Activated naive CD4-positive, alpha-beta T cell (primary cell): ENCODE results near the gene DLEU7.

Experiments used
- DNase-seq, 4 experiments: peaks; one replicate each; lab custom pipeline; 2025; lab: John Stamatoyannopoulos, UW

DLEU7 gene

DNA sequence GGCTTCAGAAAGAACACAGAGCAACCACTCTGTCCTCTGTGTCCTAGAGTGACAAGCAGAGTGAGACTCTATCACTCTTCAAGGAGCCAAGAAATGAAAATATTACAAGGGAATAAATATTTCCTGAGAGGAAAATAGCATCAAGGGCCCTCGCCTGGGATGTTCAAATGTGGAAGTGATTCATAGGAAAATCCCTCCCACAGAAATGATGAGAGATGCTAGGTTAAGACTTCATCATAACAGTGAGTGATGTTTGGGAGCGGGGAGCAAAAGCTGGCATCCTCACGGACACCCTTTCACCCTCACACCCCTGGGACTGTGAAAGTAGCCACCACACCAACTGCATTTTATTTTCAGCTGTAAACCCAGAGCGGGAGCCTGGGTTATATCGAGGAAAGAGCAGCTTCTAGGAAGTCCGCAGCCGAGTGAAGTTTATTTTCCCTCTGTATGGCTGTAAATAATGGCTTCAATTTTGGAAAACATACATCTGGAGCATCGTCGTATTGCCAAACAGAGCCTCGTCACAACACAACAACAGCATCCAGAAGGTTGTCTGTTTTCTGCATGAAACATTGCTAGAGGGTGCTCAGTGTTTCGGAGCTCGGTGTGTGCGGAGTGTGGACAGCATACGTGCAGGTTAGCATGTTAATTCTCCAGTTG is 54.8 kb downstream of the DLEU7 start:
- no peak for DNase-seq

DNA sequence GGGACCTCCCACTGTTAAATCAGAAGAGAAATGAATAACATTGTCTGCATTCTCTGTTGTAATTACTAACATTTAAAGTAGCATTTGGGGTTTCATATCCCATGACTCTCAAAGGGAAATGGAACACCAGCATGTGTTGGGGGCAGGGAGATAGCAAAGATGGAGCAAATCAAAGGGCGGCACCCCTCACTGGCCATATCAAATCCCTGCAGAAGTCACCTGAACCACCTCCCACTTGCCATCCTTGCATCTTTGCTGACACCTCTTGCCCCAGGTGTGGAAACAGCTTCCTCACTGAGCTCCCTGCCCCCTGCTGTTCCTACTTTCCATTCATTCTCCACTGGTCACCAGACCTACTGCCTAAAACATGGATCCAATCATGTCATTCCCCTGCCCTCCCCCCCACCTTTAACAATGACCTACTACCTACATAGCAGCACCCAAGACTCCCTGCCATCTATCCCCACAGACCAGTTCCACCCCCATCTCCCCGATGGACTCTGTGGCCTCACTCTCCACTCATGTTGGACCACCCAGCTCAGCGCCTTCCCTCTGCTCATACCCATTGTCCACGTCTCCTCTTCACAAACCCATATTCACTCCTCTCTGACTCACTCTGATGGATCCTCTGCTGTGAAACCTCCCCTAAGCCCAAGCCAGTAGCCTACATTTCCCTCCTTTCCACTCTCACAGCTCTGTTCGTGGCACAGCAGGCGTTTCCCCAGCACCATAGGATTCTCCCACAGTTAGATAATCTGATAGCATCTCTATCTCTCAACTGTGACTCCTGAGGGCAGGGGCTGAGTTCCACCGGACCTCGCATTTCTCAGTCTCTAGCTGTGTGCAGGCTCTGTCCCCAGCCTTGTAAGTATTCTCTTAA is 55.9 kb downstream of the DLEU7 start:
- no peak for DNase-seq

- DNase-seq, result no peak
Observed at GRCh38 chr13:50783717-50784290, 59.7 kb downstream of the DLEU7 start.

DNA sequence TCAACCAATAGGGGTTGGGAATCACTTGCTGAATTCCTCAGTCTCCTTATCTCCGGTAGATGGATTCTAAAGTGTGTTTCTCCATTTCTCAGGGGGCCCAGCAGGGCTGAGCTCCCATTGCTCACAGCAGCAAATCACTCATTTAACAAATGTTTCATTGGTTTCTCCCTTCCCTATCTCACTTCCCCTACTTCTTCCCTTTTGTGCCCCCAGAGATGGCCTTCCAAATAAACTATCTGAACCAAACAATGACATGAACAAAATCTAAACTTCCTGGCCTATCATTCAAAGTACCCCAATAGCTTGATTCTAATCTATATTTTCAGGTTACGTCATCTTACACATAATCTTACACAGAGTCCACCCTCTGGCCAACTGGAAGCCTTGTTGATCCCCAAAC is 60.4 kb downstream of the DLEU7 start:
- no peak for DNase-seq

GRCh38 chr13:50780201-50781015 is 63.1 kb downstream of the DLEU7 start:
- DNase-seq, result no peak

- DNase-seq, result no peak
Observed at GRCh38 chr13:50779443-50780200, 63.9 kb downstream of the DLEU7 start.
